Measurements from ENCODE around the gene PCBP4.

GRCh38 chr3:51940648-51941462 is 26.4 kb downstream of the PCBP4 start:
- no peak for TF ChIP-seq EP300 (IDR thresholded peaks at IDR 0.05)
- no peak for TF ChIP-seq POLR2A (IDR thresholded peaks at IDR 0.05)
- TF ChIP-seq, protein P1, sequence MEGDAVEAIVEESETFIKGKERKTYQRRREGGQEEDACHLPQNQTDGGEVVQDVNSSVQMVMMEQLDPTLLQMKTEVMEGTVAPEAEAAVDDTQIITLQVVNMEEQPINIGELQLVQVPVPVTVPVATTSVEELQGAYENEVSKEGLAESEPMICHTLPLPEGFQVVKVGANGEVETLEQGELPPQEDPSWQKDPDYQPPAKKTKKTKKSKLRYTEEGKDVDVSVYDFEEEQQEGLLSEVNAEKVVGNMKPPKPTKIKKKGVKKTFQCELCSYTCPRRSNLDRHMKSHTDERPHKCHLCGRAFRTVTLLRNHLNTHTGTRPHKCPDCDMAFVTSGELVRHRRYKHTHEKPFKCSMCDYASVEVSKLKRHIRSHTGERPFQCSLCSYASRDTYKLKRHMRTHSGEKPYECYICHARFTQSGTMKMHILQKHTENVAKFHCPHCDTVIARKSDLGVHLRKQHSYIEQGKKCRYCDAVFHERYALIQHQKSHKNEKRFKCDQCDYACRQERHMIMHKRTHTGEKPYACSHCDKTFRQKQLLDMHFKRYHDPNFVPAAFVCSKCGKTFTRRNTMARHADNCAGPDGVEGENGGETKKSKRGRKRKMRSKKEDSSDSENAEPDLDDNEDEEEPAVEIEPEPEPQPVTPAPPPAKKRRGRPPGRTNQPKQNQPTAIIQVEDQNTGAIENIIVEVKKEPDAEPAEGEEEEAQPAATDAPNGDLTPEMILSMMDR (IDR thresholded peaks at IDR 0.05), result no peak
- no peak for TF ChIP-seq POLR2AphosphoS5 (IDR thresholded peaks at IDR 0.05)
